ENCODE measurements around the gene ATG4B.

DNA sequence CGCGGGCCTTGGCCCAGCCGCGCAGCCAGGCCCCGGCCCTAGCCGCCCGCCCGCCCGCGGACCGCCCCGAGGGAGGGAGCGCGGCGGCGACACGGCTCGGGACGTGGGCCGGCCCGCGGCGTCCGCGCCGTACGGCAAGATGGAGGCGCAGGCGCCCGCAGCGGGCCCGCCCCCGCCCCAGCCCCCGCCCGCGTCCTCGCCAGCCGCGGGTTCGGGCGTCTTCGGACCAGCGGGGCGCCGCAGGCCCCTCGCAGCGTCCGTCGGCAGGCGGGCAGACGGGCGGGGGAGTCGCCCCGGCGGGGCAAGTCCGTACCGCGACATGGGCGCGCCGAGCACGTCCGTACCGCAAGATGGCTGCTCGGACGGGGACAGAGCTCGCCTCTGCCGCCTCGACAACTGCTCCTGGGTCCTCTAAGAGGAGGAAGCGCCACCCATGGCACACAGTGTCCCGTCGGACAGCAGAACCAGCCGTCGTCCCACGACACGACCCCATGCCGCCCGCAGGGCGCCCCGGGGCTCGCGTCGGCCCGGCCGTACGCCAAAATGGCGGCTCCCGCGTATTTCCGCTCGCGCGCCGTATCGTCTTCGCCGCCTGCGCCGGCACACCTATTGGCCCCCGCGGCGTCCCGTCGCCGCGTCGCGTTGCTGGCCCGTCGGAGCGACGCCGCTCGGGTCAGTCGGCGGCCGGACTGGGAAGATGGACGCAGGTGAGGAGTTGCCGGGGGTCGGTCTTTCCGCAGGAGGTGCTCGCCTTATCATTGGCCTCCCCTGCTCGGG, at the start of gene ATG4B, which contains the start of gene THAP4:
- TF ChIP-seq, protein P1, sequence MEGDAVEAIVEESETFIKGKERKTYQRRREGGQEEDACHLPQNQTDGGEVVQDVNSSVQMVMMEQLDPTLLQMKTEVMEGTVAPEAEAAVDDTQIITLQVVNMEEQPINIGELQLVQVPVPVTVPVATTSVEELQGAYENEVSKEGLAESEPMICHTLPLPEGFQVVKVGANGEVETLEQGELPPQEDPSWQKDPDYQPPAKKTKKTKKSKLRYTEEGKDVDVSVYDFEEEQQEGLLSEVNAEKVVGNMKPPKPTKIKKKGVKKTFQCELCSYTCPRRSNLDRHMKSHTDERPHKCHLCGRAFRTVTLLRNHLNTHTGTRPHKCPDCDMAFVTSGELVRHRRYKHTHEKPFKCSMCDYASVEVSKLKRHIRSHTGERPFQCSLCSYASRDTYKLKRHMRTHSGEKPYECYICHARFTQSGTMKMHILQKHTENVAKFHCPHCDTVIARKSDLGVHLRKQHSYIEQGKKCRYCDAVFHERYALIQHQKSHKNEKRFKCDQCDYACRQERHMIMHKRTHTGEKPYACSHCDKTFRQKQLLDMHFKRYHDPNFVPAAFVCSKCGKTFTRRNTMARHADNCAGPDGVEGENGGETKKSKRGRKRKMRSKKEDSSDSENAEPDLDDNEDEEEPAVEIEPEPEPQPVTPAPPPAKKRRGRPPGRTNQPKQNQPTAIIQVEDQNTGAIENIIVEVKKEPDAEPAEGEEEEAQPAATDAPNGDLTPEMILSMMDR (IDR thresholded peaks at IDR 0.05; ENCODE audit: borderline replicate concordance, extremely low read depth, low read length, poor library complexity, severe bottlenecking): no peak
- no peak for TF ChIP-seq EZH2 (IDR thresholded peaks at IDR 0.05; ENCODE audit: borderline replicate concordance, low read depth, low read length, severe bottlenecking)
